ENCODE measurements around the gene MLXIPL.
"Not testable (repeated sequence)": the region's sequence is repeated elsewhere in the genome, so short reads cannot be mapped to it uniquely, and the experiment has no call there.

Gene MLXIPL

DNA sequence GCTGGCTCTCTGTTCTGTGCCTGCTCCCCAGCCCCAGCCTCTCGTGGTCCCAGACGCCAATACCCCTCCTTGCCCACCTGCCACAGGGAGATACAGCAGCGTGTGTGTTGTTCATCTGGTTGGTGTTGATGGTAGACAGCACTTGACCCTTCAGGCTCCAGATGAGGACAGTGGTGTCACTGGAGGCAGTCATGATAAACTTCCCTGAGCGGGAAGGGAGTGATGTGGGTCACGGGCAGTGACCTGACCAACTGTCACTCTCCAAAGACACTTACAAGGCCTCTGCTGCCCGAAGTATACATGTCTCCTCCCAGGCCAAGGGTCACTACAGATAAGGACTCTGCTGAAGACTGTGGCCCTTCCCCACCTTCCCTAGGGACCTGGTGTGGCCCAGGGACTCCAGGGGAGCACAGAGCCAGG lies 51.5 kb downstream of the MLXIPL start:
- Histone ChIP-seq H3K9ac (no peak overlapping the region), H3K27ac (no peak overlapping the region), H3K36me3 (peaks cover 86% of the 10 kb centered on the region), H3K4me2 (no peak overlapping the region), H3K27me3 (no peaks in the 10 kb centered on the region), H3K4me1 (peaks cover 21% of the 10 kb centered on the region), H3K9me3 (no peaks in the 10 kb centered on the region), H3K4me3 (no peak overlapping the region), H4K20me1 (peaks cover 76% of the 10 kb centered on the region)
- TF ChIP-seq Cebpa-rat (IDR thresholded peaks at IDR 0.05): no peak

DNA sequence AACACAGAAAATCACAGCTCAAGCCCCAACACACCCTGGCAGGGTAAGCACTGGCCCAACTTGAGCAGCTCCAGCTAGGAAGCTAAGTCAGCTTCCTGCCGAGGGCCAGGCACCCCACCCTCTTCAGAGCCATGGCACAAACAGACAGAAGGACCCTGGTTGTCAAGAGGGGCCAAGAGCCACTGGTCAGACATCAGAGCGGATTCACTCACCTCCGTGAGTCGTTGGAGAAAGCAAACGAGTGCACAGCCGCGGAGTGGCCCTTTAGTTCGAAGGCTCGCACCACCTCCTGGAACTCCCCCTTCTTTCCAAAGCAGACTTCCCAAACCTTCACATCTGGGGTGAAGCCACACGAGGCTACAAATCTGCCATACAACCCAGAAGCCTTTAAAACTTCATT lies 53.3 kb downstream of the MLXIPL start:
- peaks cover 82% of the 10 kb centered on the region for H3K36me3 ChIP-seq
- no peaks in the 10 kb centered on the region for H3K27me3 ChIP-seq
- H3K27ac ChIP-seq: no peak overlapping the region
- H3K4me3 ChIP-seq: no peak overlapping the region
- no peak overlapping the region for H3K9ac ChIP-seq
- no peak for TF ChIP-seq Cebpa-rat (IDR thresholded peaks at IDR 0.05)
- H3K9me3 ChIP-seq: no peaks in the 10 kb centered on the region
- H4K20me1 ChIP-seq: peaks cover 61% of the 10 kb centered on the region
- no peak overlapping the region for H3K4me2 ChIP-seq
- peaks cover 9% of the 10 kb centered on the region for H3K4me1 ChIP-seq

DNA sequence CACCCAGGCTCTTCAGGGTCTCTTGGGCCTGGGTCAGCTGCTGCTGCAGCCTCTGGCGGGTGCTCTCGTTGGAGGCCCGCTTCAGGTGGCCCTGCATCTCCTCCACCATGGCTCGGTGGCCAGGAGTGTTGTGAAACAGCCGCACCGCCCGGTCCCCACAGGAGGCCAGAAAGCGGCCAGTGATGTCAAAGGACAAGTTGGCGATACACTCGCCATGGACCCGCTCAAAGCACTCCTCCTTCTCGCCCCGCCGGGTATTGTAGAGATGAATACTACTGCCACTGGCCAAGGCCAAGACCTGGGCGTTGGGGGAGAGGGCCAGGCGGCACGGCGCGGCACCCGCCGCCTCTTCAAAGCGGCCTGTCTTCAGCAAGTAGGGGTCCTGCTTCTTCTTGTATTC lies 53.8 kb downstream of the MLXIPL start:
- no peak for TF ChIP-seq Cebpa-rat (IDR thresholded peaks at IDR 0.05)
- H3K9ac ChIP-seq: no peak overlapping the region

DNA sequence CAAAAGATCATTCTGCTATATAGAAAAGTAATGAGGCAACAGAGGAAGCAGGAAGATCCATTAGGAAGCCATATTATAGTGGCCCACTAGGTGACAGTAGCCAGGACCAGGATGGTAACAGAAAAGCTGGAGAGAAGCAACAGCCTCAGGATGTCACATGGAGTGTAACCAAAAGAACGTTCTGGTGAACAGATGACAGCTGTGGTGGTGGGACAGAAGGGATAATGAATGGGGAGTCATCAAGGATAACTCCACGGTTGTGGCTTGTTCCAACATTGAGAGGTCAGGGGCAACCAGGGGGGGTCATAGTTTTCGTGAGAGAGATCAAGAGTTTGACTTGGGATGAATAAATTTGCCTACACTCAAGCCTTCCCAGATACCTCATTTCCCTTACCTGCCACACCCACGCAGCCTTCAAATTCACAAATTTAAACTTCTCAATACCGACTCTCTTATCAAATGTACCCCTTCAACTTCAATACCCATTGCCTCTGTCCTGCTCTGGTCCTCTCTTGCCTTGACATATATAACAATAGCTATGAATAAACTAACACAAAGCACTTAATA lies 55.2 kb downstream of the MLXIPL start:
- H3K4me2 ChIP-seq: no peak overlapping the region
- TF ChIP-seq Cebpa-rat (IDR thresholded peaks at IDR 0.05): no peak
- H4K20me1 ChIP-seq: peaks cover 42% of the 10 kb centered on the region
- peaks cover 10% of the 10 kb centered on the region for H3K4me1 ChIP-seq
- no peaks in the 10 kb centered on the region for H3K27me3 ChIP-seq
- H3K4me3 ChIP-seq: no peak overlapping the region
- no peaks in the 10 kb centered on the region for H3K9me3 ChIP-seq
- no peak overlapping the region for H3K9ac ChIP-seq
- H3K27ac ChIP-seq: no peak overlapping the region
- peaks cover 65% of the 10 kb centered on the region for H3K36me3 ChIP-seq

More for the DNA sequence above, 53.8 kb downstream of the MLXIPL start:
- Histone ChIP-seq H3K36me3 (peaks cover 78% of the 10 kb centered on the region), H3K4me2 (no peak overlapping the region), H3K9me3 (no peaks in the 10 kb centered on the region), H3K27ac (no peak overlapping the region), H3K27me3 (no peaks in the 10 kb centered on the region), H3K4me3 (no peak overlapping the region), H3K4me1 (peaks cover 10% of the 10 kb centered on the region), H4K20me1 (peaks cover 56% of the 10 kb centered on the region)

DNA sequence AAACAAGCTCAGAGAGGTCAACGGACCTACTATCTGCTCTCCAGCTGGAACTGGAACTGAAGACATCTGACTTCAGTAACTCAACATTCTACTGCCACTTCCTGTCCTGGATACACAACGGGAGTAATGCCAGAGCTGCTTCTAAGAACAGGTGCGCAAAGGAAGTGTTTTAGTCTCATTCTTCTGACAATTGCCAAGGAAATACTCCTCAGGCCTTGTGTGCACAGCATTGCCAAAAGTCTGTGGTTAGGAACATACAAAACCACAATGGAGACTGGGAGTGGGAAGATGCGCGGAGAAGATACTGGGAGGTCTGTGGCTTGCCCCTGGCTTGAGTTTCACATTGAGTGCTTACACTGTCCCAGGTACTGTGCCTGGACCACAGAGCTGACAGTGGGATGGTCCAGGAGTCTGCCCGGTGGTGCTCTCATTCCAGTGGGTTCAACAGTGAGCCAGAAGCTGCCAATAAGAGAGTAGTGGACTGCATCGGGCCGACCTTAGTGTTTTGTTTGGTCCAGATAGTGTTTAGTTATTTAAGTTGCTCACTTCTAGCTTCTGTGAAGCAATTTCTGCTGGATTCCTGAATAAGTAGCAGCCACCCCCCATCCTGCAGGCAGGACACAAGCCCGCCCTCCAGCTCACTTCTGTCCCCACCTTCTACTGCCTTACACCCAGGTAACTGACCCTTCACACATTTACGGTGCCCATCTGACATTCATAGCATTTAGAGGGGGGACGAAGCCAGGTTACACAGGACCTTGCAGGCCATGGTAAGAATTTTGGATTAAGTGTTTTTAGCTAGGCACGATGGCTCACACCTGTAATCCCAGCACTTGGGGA lies 56.3 kb downstream of the MLXIPL start:
- Histone ChIP-seq H3K9ac (no peak overlapping the region), H3K9me3 (no peaks in the 10 kb centered on the region), H3K27me3 (no peaks in the 10 kb centered on the region), H3K27ac (no peak overlapping the region; the same call in 1 of the 2 replicates), H3K4me1 (peaks cover 10% of the 10 kb centered on the region), H3K4me2 (no peak overlapping the region), H4K20me1 (peaks cover 32% of the 10 kb centered on the region), H3K4me3 (no peak overlapping the region), H3K36me3 (peaks cover 54% of the 10 kb centered on the region)
- no peak for TF ChIP-seq Cebpa-rat (IDR thresholded peaks at IDR 0.05)

DNA sequence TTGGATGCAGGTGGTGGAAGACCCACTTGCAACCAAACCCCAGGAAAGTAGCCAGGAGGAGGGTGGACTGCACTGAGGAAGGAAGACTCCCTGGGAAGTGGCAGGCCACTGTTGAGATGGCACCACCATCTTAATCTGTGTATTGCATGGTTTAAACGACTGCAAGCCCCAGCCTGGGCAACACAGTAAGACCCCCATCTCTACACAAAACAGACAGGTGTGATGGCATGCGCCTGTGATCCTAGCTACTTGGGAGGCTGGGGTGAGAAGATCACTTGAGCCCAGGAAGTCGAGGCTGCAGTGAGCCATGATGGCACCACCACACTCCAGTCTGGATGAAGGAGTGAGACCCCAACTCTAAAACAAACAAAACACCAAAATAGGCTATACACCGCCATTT lies 57.2 kb downstream of the MLXIPL start:
- Histone ChIP-seq H3K9ac (no peak overlapping the region), H3K9me3 (0 out of 2 replicates have a peak, but pooled peaks cover 5% of the 10 kb centered on the region), H3K27ac (no peak overlapping the region), H3K4me1 (peaks cover 10% of the 10 kb centered on the region), H3K36me3 (peaks cover 45% of the 10 kb centered on the region), H3K4me3 (no peak overlapping the region), H4K20me1 (peaks cover 23% of the 10 kb centered on the region), H3K27me3 (no peaks in the 10 kb centered on the region), H3K4me2 (no peak overlapping the region)
- no peak for TF ChIP-seq Cebpa-rat (IDR thresholded peaks at IDR 0.05)

DNA sequence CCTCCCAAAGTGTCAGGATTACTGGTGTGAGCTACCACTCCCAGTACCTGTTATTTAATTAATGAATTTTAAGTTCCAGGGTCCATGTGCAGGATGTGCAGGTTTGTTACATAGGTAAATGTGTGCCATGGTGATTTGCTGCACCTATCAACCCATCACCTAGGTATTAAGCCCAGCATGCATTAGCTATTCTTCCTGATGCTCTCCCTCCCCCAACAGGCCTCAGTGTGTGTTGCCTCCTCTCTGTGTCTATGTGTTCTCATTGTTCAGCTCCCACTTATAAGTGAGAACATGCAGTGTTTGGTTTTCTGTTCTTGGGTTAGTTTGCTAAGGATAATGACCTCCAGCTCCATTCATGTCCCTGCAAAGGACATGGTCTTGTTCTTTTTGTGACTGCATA lies 57.9 kb downstream of the MLXIPL start:
- Histone ChIP-seq H3K4me2 (peak overlapping the region; percentile 27), H3K4me1 (peaks cover 10% of the 10 kb centered on the region), H4K20me1 (peaks cover 20% of the 10 kb centered on the region), H3K36me3 (peaks cover 38% of the 10 kb centered on the region)
- H3K9me3 ChIP-seq, H3K4me3 ChIP-seq, H3K27ac ChIP-seq, H3K9ac ChIP-seq, H3K27me3 ChIP-seq: not testable (repeated sequence)

DNA sequence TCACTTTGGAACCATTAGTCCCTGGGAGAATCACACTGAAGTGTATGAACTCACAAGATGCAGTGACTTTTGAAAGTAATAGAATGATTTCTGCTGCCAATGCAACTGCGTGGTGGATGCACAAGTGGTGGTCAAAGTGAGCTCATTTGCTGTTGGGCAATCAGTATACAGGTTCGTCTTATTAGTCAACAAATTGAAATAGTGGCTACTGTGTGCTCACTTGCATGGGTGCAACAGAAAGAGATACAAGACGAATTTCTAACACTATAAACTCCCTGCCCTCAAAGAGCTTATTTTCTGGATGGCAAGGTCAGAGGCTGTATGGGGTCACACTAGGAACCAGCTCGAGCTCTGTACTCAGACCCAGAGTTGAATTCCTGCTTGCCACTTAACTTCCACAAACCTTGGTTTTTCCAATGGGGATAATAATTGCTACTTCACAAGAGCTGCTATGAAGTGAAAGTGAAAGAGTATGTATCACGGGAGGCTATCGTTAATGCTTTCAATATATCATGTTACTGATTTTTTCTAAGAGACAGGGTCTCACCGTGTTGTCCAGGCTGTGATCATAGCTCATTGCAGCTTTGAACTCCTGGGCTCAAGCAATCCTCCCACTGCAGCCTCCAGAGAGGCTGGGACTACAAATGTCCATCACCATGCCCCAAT lies 58.5 kb downstream of the MLXIPL start:
- no peak overlapping the region; the same call in 1 of the 2 replicates for H3K9ac ChIP-seq
- H3K4me1 ChIP-seq: peaks cover 10% of the 10 kb centered on the region
- peaks cover 32% of the 10 kb centered on the region for H3K36me3 ChIP-seq
- peaks cover 18% of the 10 kb centered on the region for H4K20me1 ChIP-seq
- H3K4me3 ChIP-seq: no peak overlapping the region
- 0 out of 2 replicates have a peak, but pooled peaks cover 5% of the 10 kb centered on the region for H3K9me3 ChIP-seq
- H3K4me2 ChIP-seq: peak overlapping the region; percentile 27
- TF ChIP-seq Cebpa-rat (IDR thresholded peaks at IDR 0.05): no peak
- no peaks in the 10 kb centered on the region for H3K27me3 ChIP-seq
- H3K27ac ChIP-seq: no peak overlapping the region

DNA sequence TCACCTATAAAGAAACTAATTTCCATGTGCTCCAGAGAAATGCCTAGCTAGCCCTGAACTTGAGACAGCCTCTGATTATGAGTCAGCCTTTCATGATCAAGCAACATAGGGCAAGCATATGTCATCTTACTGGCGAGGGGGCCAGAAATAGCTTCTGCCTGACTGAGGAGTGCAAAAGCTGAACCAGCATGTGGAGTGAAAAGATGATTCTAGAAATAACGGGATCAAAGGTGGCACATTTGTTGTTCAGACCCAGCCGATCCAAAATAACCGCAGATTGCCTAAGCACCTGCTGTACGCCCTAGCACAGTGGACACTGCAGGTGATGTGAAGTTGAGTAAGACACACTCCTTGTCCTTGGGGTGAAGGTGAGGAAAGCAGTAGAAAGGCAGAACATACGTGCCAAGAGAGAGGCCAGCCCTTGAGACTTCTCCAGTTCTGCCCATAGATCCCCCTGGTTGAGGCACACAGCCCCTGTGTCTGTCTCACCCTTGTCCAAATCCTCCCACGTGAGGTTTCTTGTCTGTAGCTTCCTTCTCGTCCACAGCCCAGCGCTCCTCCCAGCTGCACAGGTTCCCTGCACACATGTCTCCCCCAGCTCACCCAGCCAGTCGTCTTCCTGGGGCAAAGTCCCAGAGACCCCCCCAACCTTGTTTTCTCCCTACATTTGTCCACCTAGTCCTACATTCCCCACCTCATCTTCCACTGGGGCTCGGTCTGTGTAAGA lies 64.0 kb downstream of the MLXIPL start:
- Histone ChIP-seq H3K9ac (no peak overlapping the region), H3K4me2 (no peak overlapping the region)

More for the DNA sequence above, 64.0 kb downstream of the MLXIPL start:
- no peak for TF ChIP-seq Cebpa-rat (IDR thresholded peaks at IDR 0.05)
- Histone ChIP-seq H3K27me3 (no peaks in the 10 kb centered on the region), H3K9me3 (0 out of 2 replicates have a peak, but pooled peaks cover 5% of the 10 kb centered on the region), H3K27ac (no peak overlapping the region), H4K20me1 (peaks cover 17% of the 10 kb centered on the region), H3K4me1 (peaks cover 31% of the 10 kb centered on the region), H3K4me3 (no peak overlapping the region), H3K36me3 (0 out of 2 replicates have a peak, but pooled peaks cover 6% of the 10 kb centered on the region)

Measured in BLaER1 (cell line).